ENCODE results near the gene RRP36.

DNA sequence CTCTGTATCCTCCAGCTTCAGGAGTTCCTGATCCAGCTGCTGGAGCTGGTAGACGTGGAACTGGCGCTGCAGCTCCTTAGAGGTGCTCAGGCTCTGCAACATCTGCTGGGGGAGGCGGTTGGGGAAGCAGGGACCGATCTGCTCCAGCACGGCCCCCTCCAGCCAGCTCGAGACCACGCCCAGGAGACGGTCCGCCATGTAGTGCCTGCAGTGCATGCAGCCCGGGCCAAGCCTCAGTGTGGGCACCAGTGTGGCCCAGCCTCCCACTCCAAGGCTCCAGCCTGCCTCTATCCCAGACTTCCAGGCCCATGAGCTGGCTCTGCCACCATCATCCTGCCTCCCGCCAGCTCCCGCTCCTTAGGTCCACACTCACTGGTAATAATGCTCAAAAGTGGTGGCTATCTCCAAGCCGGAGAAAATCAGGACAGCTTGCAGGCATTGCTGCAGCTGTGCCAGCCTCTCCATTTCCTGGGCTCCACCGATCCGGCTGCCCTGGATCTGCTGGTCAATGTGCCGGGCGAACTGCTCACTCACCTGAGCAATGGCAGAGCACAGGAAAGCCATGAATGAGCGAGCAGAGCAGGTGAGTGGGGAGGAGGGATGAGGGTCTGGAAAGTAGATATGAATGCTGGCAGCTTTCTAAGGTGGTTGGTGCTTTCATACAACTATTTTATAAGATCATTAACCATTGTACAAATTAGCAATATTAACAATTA is 19.3 kb downstream of the RRP36 start:
- TF ChIP-seq, protein P1, sequence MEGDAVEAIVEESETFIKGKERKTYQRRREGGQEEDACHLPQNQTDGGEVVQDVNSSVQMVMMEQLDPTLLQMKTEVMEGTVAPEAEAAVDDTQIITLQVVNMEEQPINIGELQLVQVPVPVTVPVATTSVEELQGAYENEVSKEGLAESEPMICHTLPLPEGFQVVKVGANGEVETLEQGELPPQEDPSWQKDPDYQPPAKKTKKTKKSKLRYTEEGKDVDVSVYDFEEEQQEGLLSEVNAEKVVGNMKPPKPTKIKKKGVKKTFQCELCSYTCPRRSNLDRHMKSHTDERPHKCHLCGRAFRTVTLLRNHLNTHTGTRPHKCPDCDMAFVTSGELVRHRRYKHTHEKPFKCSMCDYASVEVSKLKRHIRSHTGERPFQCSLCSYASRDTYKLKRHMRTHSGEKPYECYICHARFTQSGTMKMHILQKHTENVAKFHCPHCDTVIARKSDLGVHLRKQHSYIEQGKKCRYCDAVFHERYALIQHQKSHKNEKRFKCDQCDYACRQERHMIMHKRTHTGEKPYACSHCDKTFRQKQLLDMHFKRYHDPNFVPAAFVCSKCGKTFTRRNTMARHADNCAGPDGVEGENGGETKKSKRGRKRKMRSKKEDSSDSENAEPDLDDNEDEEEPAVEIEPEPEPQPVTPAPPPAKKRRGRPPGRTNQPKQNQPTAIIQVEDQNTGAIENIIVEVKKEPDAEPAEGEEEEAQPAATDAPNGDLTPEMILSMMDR (IDR thresholded peaks at IDR 0.05; ENCODE audit: low read depth, low read length, poor library complexity, severe bottlenecking) = no peak
- TF ChIP-seq EZH2phosphoT487 (IDR thresholded peaks at IDR 0.05; ENCODE audit: borderline replicate concordance, low read length) = no peak

All from DOHH2 (cell line).